GM21529 (cell line): ENCODE measurements around the gene SRSF9.

Experiments used
- ATAC-seq: cut with Tn5 transposase; IDR thresholded peaks from one replicate; pipeline ENCODE4 v1.9.1; 2021; ENCODE audit not compliant: unreplicated experiment

SRSF9 gene

GRCh38 chr12:120413901-120414695 is 55.5 kb downstream of the SRSF9 start:
- ATAC-seq: no peak

- ATAC-seq: no peak
Observed at GRCh38 chr12:120412421-120412820, 57.1 kb downstream of the SRSF9 start.
